ENCODE data around the gene B3GNT5.

DNA sequence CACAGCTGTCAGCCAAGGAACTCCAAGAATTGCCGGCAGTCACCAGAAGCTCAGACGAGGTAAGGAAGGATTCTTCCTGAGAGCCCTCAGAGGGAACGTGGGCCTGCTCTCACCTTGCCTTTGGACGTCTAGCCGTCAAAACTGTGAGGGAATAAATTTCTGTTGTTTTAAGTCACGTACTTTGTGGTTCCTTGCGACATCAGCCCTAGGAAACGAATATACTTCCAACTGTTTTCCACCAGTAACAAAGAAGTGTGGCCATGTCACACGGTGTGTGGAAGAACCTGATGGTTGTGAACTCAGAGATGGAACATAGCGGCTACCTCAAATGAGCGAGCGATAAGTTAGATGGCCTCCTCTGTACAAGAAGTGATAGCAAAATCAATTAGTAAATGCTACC is 41.0 kb upstream of the B3GNT5 start:
- no peak for TF ChIP-seq EZH2phosphoT487 (IDR thresholded peaks at IDR 0.05; ENCODE audit: low read depth)
- TF ChIP-seq, protein P1, sequence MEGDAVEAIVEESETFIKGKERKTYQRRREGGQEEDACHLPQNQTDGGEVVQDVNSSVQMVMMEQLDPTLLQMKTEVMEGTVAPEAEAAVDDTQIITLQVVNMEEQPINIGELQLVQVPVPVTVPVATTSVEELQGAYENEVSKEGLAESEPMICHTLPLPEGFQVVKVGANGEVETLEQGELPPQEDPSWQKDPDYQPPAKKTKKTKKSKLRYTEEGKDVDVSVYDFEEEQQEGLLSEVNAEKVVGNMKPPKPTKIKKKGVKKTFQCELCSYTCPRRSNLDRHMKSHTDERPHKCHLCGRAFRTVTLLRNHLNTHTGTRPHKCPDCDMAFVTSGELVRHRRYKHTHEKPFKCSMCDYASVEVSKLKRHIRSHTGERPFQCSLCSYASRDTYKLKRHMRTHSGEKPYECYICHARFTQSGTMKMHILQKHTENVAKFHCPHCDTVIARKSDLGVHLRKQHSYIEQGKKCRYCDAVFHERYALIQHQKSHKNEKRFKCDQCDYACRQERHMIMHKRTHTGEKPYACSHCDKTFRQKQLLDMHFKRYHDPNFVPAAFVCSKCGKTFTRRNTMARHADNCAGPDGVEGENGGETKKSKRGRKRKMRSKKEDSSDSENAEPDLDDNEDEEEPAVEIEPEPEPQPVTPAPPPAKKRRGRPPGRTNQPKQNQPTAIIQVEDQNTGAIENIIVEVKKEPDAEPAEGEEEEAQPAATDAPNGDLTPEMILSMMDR (IDR thresholded peaks at IDR 0.05; ENCODE audit: low read depth, low read length): no peak

Measured in OCI-LY3 (cell line).